RWPE2 (cell line): ENCODE results near the gene DSCAML1.
A peak's percentile ranks its signal among the peaks of the same experiment; 100 is the strongest.

Experiments
- ATAC-seq: fragments of 200-7000 bp; cut with Tn5 transposase; 3 replicates; pipeline ENCODE4 v1.9.1; 2021; ENCODE audit warnings: low read depth
- DNase-seq: peaks from one replicate; pipeline ENCODE4 v3.0.0-alpha.2; 2020; ENCODE audit warnings: low spot score
- H3K27ac ChIP-seq: fragments of 450-650 bp; 2 replicates; pipeline ENCODE4 v1.5.1; 2017; ENCODE audit warnings: mild to moderate bottlenecking; ENCODE audit not compliant: poor library complexity, severe bottlenecking
- H3K27me3 ChIP-seq: fragments of 250-450 bp; sonication (Bioruptor Pico); 2 replicates; pipeline ENCODE4 v1.5.1; 2021; ENCODE audit warnings: mild to moderate bottlenecking, moderate library complexity; ENCODE audit not compliant: insufficient read depth, poor library complexity, severe bottlenecking
- H3K36me3 ChIP-seq: fragments of 250-450 bp; sonication (Bioruptor Pico); 2 replicates; pipeline ENCODE4 v1.5.1; 2020; ENCODE audit warnings: low read depth, mild to moderate bottlenecking, moderate library complexity
- H3K4me1 ChIP-seq: fragments of 250-450 bp; sonication (Bioruptor Pico); 2 replicates; pipeline ENCODE4 v1.5.1; 2021; ENCODE audit warnings: mild to moderate bottlenecking, moderate library complexity; ENCODE audit not compliant: insufficient read depth, poor library complexity, severe bottlenecking
- H3K4me3 ChIP-seq: fragments of 250-450 bp; sonication (Bioruptor Pico); 2 replicates; pipeline ENCODE4 v1.5.1; 2021; ENCODE audit warnings: mild to moderate bottlenecking, moderate library complexity; ENCODE audit not compliant: severe bottlenecking
- H3K9me3 ChIP-seq: fragments of 250-450 bp; sonication (Bioruptor Pico); 2 replicates; pipeline ENCODE4 v1.5.1; 2021; ENCODE audit warnings: mild to moderate bottlenecking, moderate library complexity; ENCODE audit not compliant: severe bottlenecking
- CTCF ChIP-seq: fragments of 450-650 bp; IDR thresholded peaks from one replicate; pipeline ENCODE4 v1.5.1; 2017; ENCODE audit warnings: mild to moderate bottlenecking, moderate library complexity; ENCODE audit not compliant: poor library complexity, severe bottlenecking

Gene DSCAML1

GRCh38 chr11:117743121-117743815 is 53.7 kb downstream of the DSCAML1 start:
- Histone ChIP-seq H3K9me3 (no peaks in the 10 kb centered on the region), H3K4me1 (no peaks in the 10 kb centered on the region), H3K4me3 (no peak overlapping the region), H3K27me3 (no peaks in the 10 kb centered on the region), H3K36me3 (no peaks in the 10 kb centered on the region), H3K27ac (no peak overlapping the region)
- ATAC-seq (0 out of 3 replicates have a peak, but pooled peaks have one; percentile 12), DNase-seq (no peak)
- TF ChIP-seq CTCF = no peak

GRCh38 chr11:117738246-117738957 is 58.6 kb downstream of the DSCAML1 start:
- TF ChIP-seq CTCF = no peak
- H3K4me3 ChIP-seq = no peak overlapping the region
- H3K27me3 ChIP-seq = no peaks in the 10 kb centered on the region
- no peaks in the 10 kb centered on the region for H3K36me3 ChIP-seq
- no peak for ATAC-seq
- no peaks in the 10 kb centered on the region for H3K4me1 ChIP-seq
- no peak overlapping the region for H3K27ac ChIP-seq
- no peaks in the 10 kb centered on the region for H3K9me3 ChIP-seq
- DNase-seq = no peak

GRCh38 chr11:117735350-117735977 is 61.6 kb downstream of the DSCAML1 start:
- Histone ChIP-seq H3K27ac (no peak overlapping the region), H3K4me1 (no peaks in the 10 kb centered on the region), H3K9me3 (no peaks in the 10 kb centered on the region), H3K36me3 (no peaks in the 10 kb centered on the region), H3K4me3 (no peak overlapping the region), H3K27me3 (no peaks in the 10 kb centered on the region)
- TF ChIP-seq CTCF = no peak
- no peak for DNase-seq
- no peak for ATAC-seq

- H3K36me3 ChIP-seq = no peaks in the 10 kb centered on the region
- no peak for DNase-seq
- H3K27ac ChIP-seq = no peak overlapping the region
- no peak overlapping the region for H3K4me3 ChIP-seq
- no peak for TF ChIP-seq CTCF
- H3K27me3 ChIP-seq = peaks cover 2% of the 10 kb centered on the region
- no peaks in the 10 kb centered on the region for H3K4me1 ChIP-seq
- H3K9me3 ChIP-seq = no peaks in the 10 kb centered on the region
- ATAC-seq = no peak
Observed at GRCh38 chr11:117734601-117735024, 62.4 kb downstream of the DSCAML1 start.
